ENCODE measurements around the gene F3. TPM values are rescaled to one million over a fixed set of nuclear protein-coding genes. Genes with fewer than 3 reads are reported as not detected.

The F3 gene
- total RNA-seq, 2 experiments from 2014 or later, result not detected

DNA sequence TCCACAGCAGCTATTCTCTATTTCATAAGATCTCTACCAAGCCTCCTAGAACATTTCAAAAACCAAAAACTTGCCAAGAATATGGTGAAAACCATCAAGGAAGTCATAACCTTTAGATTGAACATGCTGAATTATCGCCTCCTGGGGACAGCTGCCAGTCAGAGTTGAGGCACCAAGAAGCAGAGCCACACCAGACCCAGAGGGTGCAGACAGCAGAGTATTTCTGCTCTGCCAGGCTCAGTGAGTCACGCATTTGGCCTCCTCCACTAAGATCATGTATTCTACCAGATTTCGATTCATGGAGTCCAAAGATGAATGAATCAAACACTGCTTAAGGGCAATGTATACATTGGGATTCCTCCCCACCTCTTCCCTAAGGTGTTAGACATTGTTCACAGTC is 2.1 kb downstream of the F3 start:
- ChIA-PET POLR2A (no interaction called here), CTCF (no interaction called here)
- H3K27ac Mint-ChIP-seq, result no peak overlapping the region
- DNase-seq, result no peak
- H3K36me3 Mint-ChIP-seq (ENCODE audit: low read depth), result no peaks in the 10 kb centered on the region
- H3K9me3 Mint-ChIP-seq, result no peaks in the 10 kb centered on the region
- H3K4me1 Mint-ChIP-seq (ENCODE audit: low read depth), result peaks cover 17% of the 10 kb centered on the region
- no peak overlapping the region for H3K4me3 Mint-ChIP-seq
- intact Hi-C loops (cut with micrococcal nuclease), result no loop called here
- H3K27me3 Mint-ChIP-seq, result peaks cover 51% of the 10 kb centered on the region
- TF ChIP-seq, protein P1, sequence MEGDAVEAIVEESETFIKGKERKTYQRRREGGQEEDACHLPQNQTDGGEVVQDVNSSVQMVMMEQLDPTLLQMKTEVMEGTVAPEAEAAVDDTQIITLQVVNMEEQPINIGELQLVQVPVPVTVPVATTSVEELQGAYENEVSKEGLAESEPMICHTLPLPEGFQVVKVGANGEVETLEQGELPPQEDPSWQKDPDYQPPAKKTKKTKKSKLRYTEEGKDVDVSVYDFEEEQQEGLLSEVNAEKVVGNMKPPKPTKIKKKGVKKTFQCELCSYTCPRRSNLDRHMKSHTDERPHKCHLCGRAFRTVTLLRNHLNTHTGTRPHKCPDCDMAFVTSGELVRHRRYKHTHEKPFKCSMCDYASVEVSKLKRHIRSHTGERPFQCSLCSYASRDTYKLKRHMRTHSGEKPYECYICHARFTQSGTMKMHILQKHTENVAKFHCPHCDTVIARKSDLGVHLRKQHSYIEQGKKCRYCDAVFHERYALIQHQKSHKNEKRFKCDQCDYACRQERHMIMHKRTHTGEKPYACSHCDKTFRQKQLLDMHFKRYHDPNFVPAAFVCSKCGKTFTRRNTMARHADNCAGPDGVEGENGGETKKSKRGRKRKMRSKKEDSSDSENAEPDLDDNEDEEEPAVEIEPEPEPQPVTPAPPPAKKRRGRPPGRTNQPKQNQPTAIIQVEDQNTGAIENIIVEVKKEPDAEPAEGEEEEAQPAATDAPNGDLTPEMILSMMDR (IDR thresholded peaks at IDR 0.05), result no peak
- no peak for ATAC-seq

GRCh38 chr1:94538243-94538827 is 3.2 kb downstream of the F3 start:
- ChIA-PET CTCF (no interaction called here), POLR2A (interaction anchor here (0.8 kb wide), 1 partner anchor 61 kb away, joined by 3 read pairs; no protein-coding TSS in a partner anchor)
- TF ChIP-seq, protein P1 (IDR thresholded peaks at IDR 0.05), result no peak
- Mint-ChIP-seq H3K36me3 (ENCODE audit: low read depth) (no peaks in the 10 kb centered on the region), H3K4me1 (ENCODE audit: low read depth) (peaks cover 17% of the 10 kb centered on the region), H3K9me3 (no peaks in the 10 kb centered on the region), H3K4me3 (no peak overlapping the region), H3K27ac (no peak overlapping the region), H3K27me3 (peaks cover 43% of the 10 kb centered on the region)
- DNase-seq, result no peak
- intact Hi-C loops (cut with micrococcal nuclease), result no loop called here
- no peak for ATAC-seq

DNA sequence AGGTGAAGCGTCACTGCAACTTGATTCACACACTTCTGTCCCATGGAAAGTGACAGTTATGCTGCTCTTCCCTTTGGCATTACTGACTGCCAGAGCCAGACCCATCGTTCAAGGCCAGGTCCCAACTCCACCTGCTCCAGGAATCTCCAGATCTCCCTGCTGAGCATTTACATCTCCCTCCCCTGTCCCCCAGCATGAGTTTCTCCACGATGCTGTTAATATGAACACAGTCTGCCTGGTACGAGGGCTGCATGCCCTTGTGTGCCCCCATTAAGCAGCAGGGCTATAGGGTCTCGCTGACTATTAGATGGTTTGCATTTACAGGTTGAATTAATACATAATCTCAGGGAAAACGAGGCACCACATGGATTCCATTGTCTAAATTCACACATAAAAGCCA is 4.3 kb downstream of the F3 start:
- no peak overlapping the region for H3K27ac Mint-ChIP-seq
- H3K27me3 Mint-ChIP-seq, result peaks cover 37% of the 10 kb centered on the region
- ATAC-seq (no peak), DNase-seq (no peak)
- ChIA-PET CTCF (no interaction called here), POLR2A (interaction anchor here (0.8 kb wide), 1 partner anchor 62 kb away, joined by 3 read pairs; no protein-coding TSS in a partner anchor)
- intact Hi-C loops (cut with micrococcal nuclease), result no loop called here
- TF ChIP-seq, protein P1 (IDR thresholded peaks at IDR 0.05), result no peak
- no peaks in the 10 kb centered on the region for H3K36me3 Mint-ChIP-seq (ENCODE audit: low read depth)
- no peak overlapping the region for H3K4me3 Mint-ChIP-seq
- H3K9me3 Mint-ChIP-seq, result no peaks in the 10 kb centered on the region
- H3K4me1 Mint-ChIP-seq (ENCODE audit: low read depth), result peaks cover 8% of the 10 kb centered on the region

GRCh38 chr1:94535879-94536278 is 5.7 kb downstream of the F3 start:
- no peak overlapping the region for H3K4me3 Mint-ChIP-seq
- peaks cover 2% of the 10 kb centered on the region for H3K4me1 Mint-ChIP-seq (ENCODE audit: low read depth)
- CTCF ChIA-PET, result no interaction called here
- no peak overlapping the region for H3K27ac Mint-ChIP-seq
- no peaks in the 10 kb centered on the region for H3K9me3 Mint-ChIP-seq
- no peaks in the 10 kb centered on the region for H3K36me3 Mint-ChIP-seq (ENCODE audit: low read depth)
- DNase-seq (no peak), ATAC-seq (no peak)
- intact Hi-C loops (cut with micrococcal nuclease), result no loop called here
- TF ChIP-seq, protein P1 (IDR thresholded peaks at IDR 0.05), result no peak
- POLR2A ChIA-PET, result no interaction called here
- H3K27me3 Mint-ChIP-seq, result peaks cover 32% of the 10 kb centered on the region

- ChIA-PET POLR2A (interaction anchor here (1.1 kb wide), 1 partner anchor 9 kb away, joined by 3 read pairs; no protein-coding TSS in a partner anchor), CTCF (interaction anchor here (0.6 kb wide), 1 partner anchor 220 kb away, joined by 3 read pairs; no protein-coding TSS in a partner anchor)
- intact Hi-C loops (cut with micrococcal nuclease), result no loop called here
- Mint-ChIP-seq H3K27me3 (peaks cover 24% of the 10 kb centered on the region), H3K4me3 (no peak overlapping the region), H3K9me3 (no peaks in the 10 kb centered on the region), H3K36me3 (ENCODE audit: low read depth) (no peaks in the 10 kb centered on the region), H3K27ac (no peak overlapping the region), H3K4me1 (ENCODE audit: low read depth) (no peaks in the 10 kb centered on the region)
- ATAC-seq (no peak), DNase-seq (no peak)
- TF ChIP-seq, protein P1 (IDR thresholded peaks at IDR 0.05), result no peak
Observed at GRCh38 chr1:94535095-94535494, 6.5 kb downstream of the F3 start.

All from activated CD8-positive, alpha-beta T cell treated with anti-CD3 and anti-CD28 coated beads for 36 hours (primary cell).